ENCODE measurements around the gene HBS1L.

- TF ChIP-seq ELK1 (IDR thresholded peaks at IDR 0.05; ENCODE audit: borderline replicate concordance, low read depth, low read length) = no peak
- TF ChIP-seq POLR2A (IDR thresholded peaks at IDR 0.05; ENCODE audit: low read depth, low read length) = no peak
- no peak for TF ChIP-seq CTCF (conservative IDR thresholded peaks at IDR 0.05; ENCODE audit: low read depth, low read length)
- no peak for TF ChIP-seq FOS (IDR thresholded peaks at IDR 0.05; ENCODE audit: low read depth, low read length)
- no peak for TF ChIP-seq USF2 (IDR thresholded peaks at IDR 0.05; ENCODE audit: low read depth, low read length)
- TF ChIP-seq MXI1 (IDR thresholded peaks at IDR 0.05; ENCODE audit: borderline replicate concordance, low read depth, low read length) = no peak
- TF ChIP-seq RAD21 (IDR thresholded peaks at IDR 0.05; ENCODE audit: low read length) = no peak
- no peak for TF ChIP-seq CEBPB (IDR thresholded peaks at IDR 0.05; ENCODE audit: low read depth, low read length)
- TF ChIP-seq SMC3 (IDR thresholded peaks at IDR 0.05; ENCODE audit: low read depth, low read length) = no peak
- TF ChIP-seq RFX5 (IDR thresholded peaks at IDR 0.05; ENCODE audit: low read depth, low read length) = no peak
- TF ChIP-seq MAZ (IDR thresholded peaks at IDR 0.05; ENCODE audit: borderline replicate concordance, low read depth, low read length) = no peak
- TF ChIP-seq MAFK (IDR thresholded peaks at IDR 0.05; ENCODE audit: low read depth, low read length) = no peak
Observed at GRCh38 chr6:135064586-135064985, 10.0 kb upstream of the HBS1L start.

Data from IMR-90 (cell line).